Stimulated activated CD8-positive, alpha-beta memory T cell treated with anti-CD3 and anti-CD28 coated beads, Interleukin-15, amount 100 ng/mL, for 4 hours (primary cell): Measurements from ENCODE around the gene PLEKHN1.

Experiments used
- DNase-seq, 2 donors: peaks; one replicate each; pipeline ENCODE4 v3.0.0-alpha.2; 2020; ENCODE audit warnings: low read depth in 2 of 2

PLEKHN1 gene

GRCh38 chr1:966135-966703, at the start of gene PLEKHN1:
Gene PLEKHN1, plus strand, starts transcription at chr1:966482. Its CDS starts 50 bp downstream, at chr1:966532.
- DNase-seq, result no peak

GRCh38 chr1:917076-917459, 49.2 kb upstream of the PLEKHN1 start:
- DNase-seq, result no peak

GRCh38 chr1:917466-918091, 48.7 kb upstream of the PLEKHN1 start:
- no peak for DNase-seq

- DNase-seq, result no peak
These were observed 47.9 kb upstream of the PLEKHN1 start for GRCh38 chr1:918353-918752.

- no peak for DNase-seq
These were observed 47.4 kb upstream of the PLEKHN1 start for GRCh38 chr1:918843-919242.

- DNase-seq, result no peak
These were observed 46.9 kb upstream of the PLEKHN1 start for GRCh38 chr1:919271-919872.

GRCh38 chr1:920010-920409, 46.3 kb upstream of the PLEKHN1 start:
- no peak for DNase-seq

GRCh38 chr1:920521-920920, 45.8 kb upstream of the PLEKHN1 start:
- DNase-seq, result no peak

GRCh38 chr1:921011-921837, 45.1 kb upstream of the PLEKHN1 start:
- no peak for DNase-seq

- peak; percentile 21 to 29 for DNase-seq
These were observed 42.9 kb upstream of the PLEKHN1 start, which contains the start of gene SAMD11 for GRCh38 chr1:923131-923990. Gene SAMD11, plus strand, starts transcription at chr1:923923. Its CDS starts 509 bp downstream, at chr1:924432.

- no peak for DNase-seq
These were observed 42.2 kb upstream of the PLEKHN1 start for GRCh38 chr1:923991-924655.

GRCh38 chr1:924656-925560, 41.4 kb upstream of the PLEKHN1 start:
- DNase-seq, result no peak

GRCh38 chr1:925561-926421, 40.5 kb upstream of the PLEKHN1 start:
- DNase-seq, result no peak

- no peak for DNase-seq
These were observed 39.0 kb upstream of the PLEKHN1 start for GRCh38 chr1:927234-927633.

- no peak for DNase-seq
These were observed 38.5 kb upstream of the PLEKHN1 start for GRCh38 chr1:927748-928147.

- DNase-seq, result no peak
These were observed 37.2 kb upstream of the PLEKHN1 start for GRCh38 chr1:928825-929661.

GRCh38 chr1:929712-930632, 36.3 kb upstream of the PLEKHN1 start:
- DNase-seq, result no peak
